Measurements from ENCODE around the gene OR2T1.
"Not testable (repeated sequence)": the region's sequence is repeated elsewhere in the genome, so short reads cannot be mapped to it uniquely, and the experiment has no call there.

Gene OR2T1, protein sequence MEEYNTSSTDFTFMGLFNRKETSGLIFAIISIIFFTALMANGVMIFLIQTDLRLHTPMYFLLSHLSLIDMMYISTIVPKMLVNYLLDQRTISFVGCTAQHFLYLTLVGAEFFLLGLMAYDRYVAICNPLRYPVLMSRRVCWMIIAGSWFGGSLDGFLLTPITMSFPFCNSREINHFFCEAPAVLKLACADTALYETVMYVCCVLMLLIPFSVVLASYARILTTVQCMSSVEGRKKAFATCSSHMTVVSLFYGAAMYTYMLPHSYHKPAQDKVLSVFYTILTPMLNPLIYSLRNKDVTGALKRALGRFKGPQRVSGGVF

DNA sequence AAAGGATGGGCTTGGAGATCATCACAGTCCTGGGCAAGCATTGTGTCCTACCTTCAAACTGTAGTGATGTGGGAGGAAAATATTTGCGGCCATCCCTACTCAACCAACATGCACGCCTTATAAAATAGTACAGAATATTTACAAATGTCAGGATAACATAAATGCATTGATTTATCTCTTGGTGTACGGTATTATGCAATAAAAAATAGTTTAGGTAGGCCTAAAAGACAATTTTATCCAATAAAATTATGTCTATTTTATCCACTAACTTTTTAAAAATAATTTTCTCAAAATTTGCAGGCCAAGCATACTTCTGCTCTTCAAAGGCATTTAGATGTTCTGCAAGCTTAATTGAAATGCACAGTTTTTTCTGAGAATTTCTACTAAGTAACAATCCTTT, at the start of gene OR2T1:
TSS of gene OR2T1 (plus strand) at position 301 of the 400 bp plus-strand sequence. CDS start 3,100 bp downstream, outside the sequence.
- no peak for DNase-seq (ENCODE audit: low read depth, low spot score)

DNA sequence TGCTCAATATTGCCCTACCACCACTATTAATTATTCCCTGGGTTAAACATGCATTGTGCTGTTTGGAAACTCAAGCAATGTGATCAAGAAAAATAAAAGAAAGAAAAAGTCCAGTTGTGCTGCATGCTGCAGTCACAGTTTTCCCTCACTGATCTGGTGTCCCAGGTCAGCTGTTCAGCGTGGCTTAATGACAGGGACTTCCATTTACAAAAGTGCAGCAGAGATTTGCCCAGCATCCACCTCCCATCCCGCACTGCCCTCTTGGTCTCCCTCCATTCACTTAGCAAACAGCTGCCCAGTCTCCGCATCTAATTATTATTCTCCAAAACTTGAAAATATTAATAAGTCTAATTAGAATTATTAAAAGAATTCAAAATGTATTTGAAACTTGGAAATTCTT, 43.4 kb upstream of the OR2T1 start:
- no peak for DNase-seq (ENCODE audit: low read depth, low spot score)

DNA sequence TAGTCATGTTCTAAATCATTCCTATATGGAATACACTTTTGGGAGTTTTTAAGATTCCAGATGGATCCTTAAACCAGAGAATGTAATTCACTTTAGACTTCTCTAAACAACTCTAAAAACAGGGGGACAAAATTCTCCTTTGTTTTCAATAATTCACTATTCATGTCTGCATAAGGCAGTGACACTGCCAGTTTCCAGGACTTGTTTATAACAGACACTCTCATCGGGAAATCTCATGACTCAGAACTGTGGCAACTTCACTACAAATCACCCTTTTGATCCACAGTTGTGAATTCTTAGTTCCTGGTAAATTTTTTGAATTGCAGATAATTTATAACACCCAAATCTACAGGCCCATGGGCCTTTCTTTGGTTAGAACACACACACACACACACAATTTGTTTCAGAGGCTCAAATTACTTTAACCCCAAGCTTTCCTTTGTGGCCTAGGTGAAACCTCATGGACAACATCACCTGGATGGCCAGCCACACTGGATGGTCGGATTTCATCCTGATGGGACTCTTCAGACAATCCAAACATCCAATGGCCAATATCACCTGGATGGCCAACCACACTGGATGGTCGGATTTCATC, 41.6 kb upstream of the OR2T1 start, which contains the start of gene OR2T4:
TSS of gene OR2T4 (plus strand) at position 545 of the 595 bp plus-strand sequence. CDS start at position 545, 0 bp downstream.
- DNase-seq (ENCODE audit: low read depth, low spot score) = no peak

DNA sequence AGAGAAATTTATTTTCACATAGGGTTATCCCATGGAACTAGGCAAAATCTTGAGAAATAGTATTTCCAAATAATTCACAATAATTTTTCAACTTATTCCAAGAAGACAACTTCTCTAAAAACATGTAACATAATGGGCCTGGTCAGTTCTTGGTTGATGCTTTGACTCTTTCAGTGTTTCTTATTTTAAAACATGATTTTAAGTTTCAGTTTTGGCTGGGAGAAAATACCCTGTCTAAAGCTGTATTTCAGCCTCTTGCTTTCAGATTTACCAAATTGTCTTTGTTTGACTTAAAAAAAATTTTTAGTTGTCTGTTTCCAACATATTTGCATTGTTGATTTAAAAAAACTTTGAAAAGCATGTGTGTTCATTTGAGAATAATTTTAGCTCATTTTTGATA, 36.2 kb upstream of the OR2T1 start:
- DNase-seq (ENCODE audit: low read depth, low spot score) = no peak

DNA sequence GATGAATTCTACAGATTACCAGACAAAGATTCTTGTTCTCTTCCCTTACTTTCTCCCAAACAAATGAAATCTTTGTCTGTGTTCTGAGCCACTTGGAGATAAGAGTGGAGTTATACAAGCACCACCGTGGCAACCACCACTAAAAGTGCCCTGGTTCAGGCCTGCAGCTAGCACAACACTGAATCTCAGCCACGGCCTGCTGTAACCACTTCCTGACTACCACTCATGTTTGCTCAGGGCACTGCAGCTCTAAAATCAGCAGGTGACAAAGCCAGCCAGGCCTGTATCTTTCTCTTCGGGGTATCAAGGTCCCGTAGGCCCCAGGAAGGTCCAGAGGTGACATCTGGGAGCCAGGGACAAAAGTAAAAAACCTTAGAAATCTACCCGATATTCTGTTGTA, 30.5 kb upstream of the OR2T1 start:
- DNase-seq (ENCODE audit: low read depth, low spot score) = no peak

DNA sequence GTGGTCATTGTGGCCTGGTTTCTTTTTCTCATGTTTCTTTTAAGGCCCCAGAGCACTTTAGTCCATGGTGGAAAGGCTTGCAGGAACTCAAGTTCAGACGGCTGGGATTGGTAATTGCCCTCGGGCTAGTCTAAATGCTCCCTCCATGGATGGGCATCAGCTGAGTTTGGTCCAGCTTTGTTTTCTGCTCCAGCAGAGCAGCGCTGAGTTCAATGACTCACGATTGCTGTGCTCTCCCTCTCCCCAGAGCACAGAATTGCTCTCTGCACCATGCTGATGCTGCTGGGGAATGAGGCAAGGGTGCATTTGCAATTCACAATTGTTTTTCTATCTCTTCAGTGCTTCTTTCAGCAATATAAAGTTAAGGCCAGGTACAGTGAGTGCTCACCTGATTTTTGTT, 29.1 kb upstream of the OR2T1 start:
- DNase-seq (ENCODE audit: low read depth, low spot score) = no peak

DNA sequence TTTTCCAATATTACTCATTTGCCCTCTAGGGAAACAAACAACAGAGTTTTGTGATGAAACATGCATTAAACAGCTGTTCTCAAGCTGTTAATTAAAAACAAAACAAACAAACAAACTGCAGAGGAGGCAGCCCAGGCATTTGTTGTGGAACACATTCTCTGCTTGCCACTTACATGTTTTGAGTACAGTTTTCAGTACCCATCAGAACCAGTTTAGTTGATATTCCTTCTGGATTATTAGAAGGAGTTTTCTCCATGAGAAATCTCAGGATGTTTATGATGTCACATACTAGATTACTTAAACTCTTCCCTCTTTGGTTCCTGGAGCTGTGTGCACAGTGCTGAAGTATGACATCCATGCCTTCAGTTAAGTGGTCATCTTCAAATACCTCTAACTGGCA, 27.4 kb upstream of the OR2T1 start, which contains the start of gene OR2T6:
TSS of gene OR2T6 (plus strand) at position 301 of the 400 bp plus-strand sequence. CDS start 11,863 bp downstream, outside the sequence.
- DNase-seq (ENCODE audit: low read depth, low spot score) = no peak

DNA sequence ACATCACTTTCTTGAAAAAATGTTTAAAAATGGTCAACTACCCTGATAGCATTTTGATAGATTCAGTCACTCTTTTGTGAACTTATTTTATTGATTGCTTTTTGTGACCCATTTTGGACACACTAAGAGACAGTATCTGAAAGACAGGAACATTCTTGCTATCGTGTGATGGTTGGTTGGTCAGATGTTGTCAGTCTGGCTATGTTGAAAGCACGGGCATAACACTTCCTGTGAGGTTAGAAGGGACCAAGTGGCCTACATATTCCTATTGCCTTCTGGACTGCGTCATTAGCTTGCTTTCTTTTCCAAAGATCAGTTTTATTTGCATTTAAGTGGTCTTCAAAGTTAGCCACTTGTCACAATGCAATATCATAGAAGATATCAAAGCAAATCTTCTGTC, 25.9 kb upstream of the OR2T1 start:
- no peak for DNase-seq (ENCODE audit: low read depth, low spot score)

DNA sequence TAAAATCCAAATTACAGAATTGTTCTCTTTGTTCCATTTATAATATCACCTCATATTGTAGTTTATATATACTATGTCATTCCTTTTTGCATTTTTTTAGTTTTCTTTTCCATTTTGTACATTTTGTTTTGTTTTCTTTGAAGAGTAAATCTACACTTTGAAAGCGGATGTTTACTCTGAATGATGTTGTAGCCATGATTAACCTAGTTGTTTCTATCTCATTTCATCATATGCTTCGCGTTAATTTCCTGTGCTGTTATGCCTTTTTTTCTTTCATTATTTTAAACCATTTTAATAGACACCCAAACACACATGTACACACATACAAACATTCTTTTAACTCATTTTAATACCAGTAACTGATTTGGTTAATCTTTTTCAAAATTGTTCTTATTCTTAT, 22.0 kb upstream of the OR2T1 start:
- DNase-seq (ENCODE audit: low read depth, low spot score) = no peak

DNA sequence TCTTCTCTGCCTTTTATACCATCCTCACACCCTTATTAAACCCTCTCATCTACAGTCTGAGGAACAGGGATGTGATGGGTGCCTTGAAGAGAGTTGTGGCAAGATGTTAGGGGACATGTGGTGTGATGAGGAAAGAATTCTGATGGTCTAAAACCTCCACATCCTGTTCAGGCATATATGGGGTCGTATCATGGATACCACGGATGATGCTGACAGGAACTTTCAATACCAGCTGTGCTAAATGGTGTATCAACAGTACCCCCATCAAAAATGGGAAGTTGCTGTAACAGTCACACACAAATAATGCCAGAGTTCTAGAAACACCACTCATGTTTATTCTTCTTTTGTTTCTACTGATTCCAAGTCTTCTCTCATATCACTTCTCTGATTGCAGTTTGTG, 14.4 kb upstream of the OR2T1 start:
- no peak for DNase-seq (ENCODE audit: low read depth, low spot score)

DNA sequence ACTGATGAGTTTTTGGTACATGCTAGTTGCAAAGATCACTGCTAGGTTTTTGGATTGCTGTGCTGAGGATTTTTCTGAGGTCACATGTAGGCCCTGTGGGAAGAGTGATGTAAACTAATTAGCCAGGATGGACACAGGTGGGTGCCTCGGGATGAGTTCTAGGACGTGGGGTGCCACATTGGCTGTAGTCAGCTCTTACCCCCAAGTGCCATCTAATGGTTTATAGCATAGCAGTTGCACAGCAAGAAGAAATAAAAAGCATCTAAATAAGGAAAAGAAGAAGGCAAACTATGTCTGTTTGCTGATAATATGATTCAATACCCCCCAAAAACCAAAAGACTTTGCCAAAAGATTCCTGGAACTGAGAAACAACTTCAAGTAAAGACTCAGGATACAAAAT, 9.8 kb upstream of the OR2T1 start:
- DNase-seq (ENCODE audit: low read depth, low spot score) = no peak

DNA sequence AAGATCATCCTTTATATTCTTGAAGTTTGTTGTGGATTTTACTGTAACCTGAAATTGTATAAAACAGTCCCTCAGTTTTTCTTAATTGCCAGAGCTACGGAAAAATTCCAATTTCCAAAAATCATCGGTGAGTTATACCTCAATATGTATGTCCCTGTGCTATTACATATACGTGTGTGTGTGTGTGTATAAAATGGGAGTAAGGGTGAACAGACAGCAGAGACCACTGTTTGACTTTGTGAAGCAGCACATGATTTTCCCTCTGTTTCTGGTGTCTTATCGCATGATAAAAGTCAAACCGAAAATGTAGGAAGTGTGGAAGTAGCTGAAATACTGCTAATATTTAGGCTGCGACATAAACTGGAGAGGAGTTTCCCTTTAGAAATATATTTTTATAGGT, 1.2 kb downstream of the OR2T1 start:
- no peak for DNase-seq (ENCODE audit: low read depth, low spot score)

DNA sequence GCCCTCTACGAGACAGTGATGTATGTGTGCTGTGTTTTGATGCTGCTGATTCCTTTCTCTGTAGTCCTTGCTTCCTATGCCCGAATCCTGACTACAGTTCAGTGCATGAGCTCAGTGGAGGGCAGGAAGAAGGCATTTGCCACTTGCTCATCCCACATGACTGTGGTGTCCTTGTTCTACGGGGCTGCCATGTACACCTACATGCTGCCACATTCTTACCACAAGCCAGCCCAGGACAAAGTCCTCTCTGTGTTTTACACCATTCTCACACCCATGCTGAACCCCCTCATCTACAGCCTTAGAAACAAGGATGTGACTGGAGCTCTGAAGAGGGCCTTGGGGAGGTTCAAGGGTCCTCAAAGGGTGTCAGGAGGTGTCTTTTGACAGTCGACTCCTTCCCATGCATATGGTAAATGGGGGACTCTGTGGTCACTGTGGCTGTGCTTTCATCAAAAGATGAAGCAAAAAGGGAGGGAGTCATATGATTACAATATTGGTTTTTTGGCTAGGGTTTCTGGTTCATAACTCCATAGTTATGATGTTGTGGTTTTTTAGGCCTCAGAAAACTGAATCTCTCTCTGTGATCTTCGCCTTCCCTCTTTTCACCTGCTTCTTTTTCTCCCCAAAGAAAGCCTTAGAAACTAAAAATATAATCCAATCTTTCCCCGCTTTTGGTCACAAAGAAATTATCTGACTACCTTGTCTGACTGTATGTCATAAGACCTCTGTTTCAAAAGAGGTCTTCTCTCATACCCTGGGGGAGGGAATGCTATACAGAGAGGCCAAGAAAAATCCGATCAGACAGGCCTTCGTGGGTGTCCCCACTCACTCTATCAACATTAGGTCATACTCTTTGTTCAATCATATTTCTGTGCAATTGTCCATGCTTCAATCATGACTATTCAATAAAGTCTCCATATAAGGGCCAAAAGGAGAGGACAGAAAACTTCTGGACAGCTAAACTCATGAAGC, 4.2 kb downstream of the OR2T1 start:
- no peak for DNase-seq (ENCODE audit: low read depth, low spot score)

DNA sequence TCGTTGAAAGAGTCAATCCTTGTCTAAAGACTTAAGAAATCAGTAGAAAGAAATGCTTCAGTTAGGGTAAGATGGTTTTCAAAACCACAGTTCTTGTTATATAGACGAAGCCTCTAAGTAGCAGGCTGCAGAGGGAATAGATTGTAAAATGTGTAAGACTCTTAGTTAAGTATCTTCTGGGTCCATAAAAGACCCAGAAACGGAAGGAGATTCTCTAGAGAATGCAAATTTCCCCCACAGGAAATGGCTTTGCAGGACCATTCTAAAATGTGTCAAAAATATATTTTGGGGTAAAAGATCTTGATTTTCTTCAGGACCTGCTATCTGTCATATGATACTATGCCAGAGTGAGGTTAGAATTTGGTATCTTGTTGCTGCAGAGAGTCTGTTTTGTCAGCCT, 13.4 kb downstream of the OR2T1 start:
- DNase-seq (ENCODE audit: low read depth, low spot score) = no peak

DNA sequence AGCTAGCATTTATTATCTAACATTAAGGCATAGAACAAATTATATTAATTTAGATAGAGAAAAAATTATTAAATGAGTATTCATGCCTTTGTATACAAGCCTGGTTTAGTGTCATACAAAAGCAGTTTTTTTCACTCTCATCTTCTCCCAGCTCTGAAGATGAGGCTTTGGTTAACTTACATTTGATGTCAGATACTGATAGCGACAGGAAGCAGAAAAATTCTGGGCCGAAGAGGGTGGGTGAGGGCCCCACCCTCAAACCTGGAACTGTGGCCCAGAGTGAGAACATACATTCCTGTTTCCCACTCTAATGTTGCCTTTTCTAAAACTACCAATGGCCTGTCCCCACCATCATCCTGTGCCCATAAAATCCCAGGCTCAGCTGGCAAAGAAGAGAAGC, 15.0 kb downstream of the OR2T1 start:
- DNase-seq (ENCODE audit: low read depth, low spot score) = no peak

DNA sequence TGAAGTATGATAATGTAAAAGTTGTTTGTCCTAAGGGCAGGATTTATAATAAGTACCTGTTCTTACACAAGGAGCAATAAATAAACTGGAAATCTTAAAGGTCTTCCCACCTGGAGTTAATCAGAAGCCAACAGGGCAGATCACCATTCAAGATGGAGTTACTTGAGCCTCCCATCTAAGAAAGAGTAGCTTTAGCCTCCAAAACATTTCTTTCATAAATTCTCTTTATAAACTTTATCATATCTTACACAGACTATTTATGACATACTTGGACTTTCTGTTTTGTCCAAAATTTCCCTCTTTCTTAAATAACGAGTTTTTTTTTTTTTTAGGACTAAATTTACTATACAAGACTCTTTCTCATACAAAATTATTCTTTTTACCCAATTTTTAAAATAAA, 18.5 kb downstream of the OR2T1 start:
- DNase-seq (ENCODE audit: low read depth, low spot score) = no peak

DNA sequence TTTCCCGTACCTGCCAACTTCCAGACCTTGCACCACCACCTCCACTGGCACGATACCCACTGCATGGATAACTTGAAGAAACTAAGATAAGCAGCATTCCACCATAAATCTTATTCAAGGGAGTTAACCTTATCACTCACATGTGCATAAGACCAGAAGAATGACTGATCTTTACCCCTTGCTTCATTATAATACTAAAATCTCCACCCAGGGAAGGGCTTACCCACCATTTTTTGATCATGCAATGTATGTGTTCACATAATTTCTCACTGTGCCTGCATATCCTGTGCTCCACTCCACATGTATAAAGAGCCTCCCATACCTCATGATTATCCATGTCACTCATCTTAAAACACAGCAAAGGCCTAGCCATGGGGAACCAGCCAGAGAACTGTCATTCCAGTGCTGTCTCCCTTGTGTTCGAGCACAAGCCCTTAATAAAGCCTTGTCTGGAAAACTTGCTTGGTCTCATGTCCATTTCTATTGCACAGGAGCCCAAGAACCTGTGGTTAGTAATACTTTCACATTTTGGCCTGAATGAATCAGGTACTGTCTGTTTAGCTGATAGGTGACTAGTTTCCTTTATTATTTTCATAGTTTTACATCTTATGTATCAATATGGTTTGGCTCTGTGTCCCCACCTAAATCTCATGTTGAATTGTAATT, 24.8 kb downstream of the OR2T1 start:
- not testable (repeated sequence) for DNase-seq (ENCODE audit: low read depth, low spot score)

DNA sequence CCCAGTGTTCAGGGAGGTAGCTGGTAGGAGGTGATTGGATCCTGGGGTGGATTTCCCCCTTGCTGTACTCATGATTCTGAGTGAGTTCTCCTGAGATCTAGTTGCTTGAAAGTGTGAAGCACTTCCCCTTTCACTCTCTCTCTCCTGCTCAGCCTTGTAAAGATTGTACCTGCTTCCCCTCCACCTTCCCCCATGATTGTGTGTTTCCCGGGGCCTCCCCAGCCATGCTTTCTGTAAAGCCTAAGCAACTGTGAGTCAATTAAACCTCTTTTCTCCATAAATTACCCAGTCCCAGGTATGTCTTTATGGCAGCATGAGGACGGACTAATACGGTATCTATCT, 25.3 kb downstream of the OR2T1 start:
- not testable (repeated sequence) for DNase-seq (ENCODE audit: low read depth, low spot score)

DNA sequence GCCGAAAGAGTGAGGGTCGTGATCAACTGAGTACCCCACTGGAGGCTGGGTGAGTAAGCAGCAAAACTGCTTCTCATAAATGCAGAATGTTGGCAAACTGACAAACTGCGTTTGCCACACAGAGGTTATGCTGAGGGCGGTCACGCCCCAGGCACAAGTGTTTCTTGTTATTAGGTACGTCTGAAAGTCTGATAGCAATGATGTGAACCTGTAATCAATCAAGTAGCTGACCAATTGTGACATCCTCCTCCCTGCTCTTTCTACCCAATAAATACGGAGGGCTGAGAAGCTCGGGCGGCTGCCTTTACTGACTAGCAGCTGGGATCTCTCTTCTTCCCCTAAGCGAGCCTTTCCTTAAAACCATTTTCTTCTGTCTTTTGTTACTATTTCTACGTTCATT, 28.8 kb downstream of the OR2T1 start:
- not testable (repeated sequence) for DNase-seq (ENCODE audit: low read depth, low spot score)

DNA sequence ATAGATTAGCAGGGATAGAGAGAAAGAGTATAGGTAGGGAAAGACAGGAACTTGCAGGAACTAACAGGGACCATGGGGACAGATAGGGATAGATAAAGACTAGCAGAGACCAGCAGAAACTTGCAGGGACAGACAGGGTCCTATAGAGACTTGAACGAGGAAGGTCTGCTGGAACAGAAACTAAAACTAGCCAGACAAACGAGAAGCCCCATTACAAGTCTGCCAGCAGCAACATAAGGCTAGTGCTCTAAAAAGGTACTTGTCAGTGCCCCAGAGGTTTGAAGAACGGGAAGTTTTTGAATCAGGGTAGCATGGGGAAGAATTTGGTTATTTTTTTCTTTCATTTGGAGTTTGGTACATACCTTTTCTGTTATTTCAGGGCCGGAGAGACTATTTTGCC, 29.4 kb downstream of the OR2T1 start:
- DNase-seq (ENCODE audit: low read depth, low spot score) = not testable (repeated sequence)

DNA sequence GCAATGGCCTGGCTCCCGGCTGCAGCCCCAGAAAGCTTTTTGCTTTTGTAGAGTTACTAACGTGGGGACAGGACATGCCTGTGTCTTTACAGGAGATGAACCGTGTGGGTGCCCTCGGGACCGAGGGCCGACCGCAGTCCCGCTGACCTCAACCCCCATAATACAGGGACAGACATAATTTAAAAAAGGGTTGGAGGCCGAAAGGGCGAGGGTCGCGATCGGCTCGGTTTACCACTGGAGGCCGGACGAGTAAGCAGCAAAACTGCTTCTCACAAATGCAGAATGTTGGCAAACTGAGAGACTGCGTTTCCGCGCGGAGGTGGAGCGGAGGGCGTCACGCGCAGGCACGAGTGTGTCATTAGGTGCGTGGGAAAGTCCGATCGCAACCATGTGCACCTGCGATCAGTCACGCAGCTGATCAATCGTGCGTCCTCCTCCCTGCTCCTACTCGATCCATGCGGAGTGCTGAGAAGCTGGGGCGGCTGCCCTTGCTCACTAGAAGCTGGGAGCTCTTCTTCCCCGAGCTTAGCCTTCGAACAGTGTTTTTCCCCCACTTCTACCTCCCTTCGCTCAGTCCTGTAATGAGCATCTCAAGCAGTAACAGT, 31.1 kb downstream of the OR2T1 start:
- not testable (repeated sequence) for DNase-seq (ENCODE audit: low read depth, low spot score)
